GM12801 (cell line): Measurements from ENCODE around the gene RPS6KC1.

Experiments used
- CTCF ChIP-seq: IDR thresholded peaks from one replicate; pipeline ENCODE4 v1.5.1; 2011; ENCODE audit warnings: control low read depth; ENCODE audit not compliant: insufficient read length; ENCODE audit errors: extremely low read depth

Gene RPS6KC1

GRCh38 chr1:213122514-213122929, 71.5 kb downstream of the RPS6KC1 start:
- TF ChIP-seq CTCF = no peak

- TF ChIP-seq CTCF = no peak
Observed at GRCh38 chr1:213123087-213123486, 72.0 kb downstream of the RPS6KC1 start.

- TF ChIP-seq CTCF = no peak
Observed at GRCh38 chr1:213123536-213123935, 72.5 kb downstream of the RPS6KC1 start.

GRCh38 chr1:213124590-213124989, 73.5 kb downstream of the RPS6KC1 start:
- no peak for TF ChIP-seq CTCF

- TF ChIP-seq CTCF = no peak
Observed at GRCh38 chr1:213125643-213126042, 74.6 kb downstream of the RPS6KC1 start.

- no peak for TF ChIP-seq CTCF
Observed at GRCh38 chr1:213127074-213127473, 76.0 kb downstream of the RPS6KC1 start.

GRCh38 chr1:213131851-213132655, 81.0 kb downstream of the RPS6KC1 start:
- TF ChIP-seq CTCF = no peak
